Liver (tissue), 3 donors: ENCODE measurements around the gene AHDC1.
A peak's percentile ranks its signal among the peaks of the same experiment; 100 is the strongest.

Experiments
- ATF3 ChIP-seq: IDR thresholded peaks from 2 replicates; pipeline ENCODE4 v1.6.1; 2016; ENCODE audit warnings: antibody characterized with exemption
- CTCF ChIP-seq: fragments of 150-350 bp; IDR thresholded peaks from 2 replicates; pipeline ENCODE4 v1.5.1; 2017; ENCODE audit warnings: improper control_type of control experiment, low read depth, low read length; ENCODE audit not compliant: missing input control
- EGR1 ChIP-seq, 2 donors: IDR thresholded peaks; 2 replicates each; pipeline ENCODE4 v1.6.1; 2016 to 2018; ENCODE audit warnings: antibody characterized with exemption in 2 of 2, low read depth in 2 of 2
- RAD21 ChIP-seq, 2 donors: IDR thresholded peaks; 2 replicates each; pipeline ENCODE4 v1.6.1; 2016; ENCODE audit warnings: antibody characterized with exemption in 2 of 2, mild to moderate bottlenecking in 2 of 2
- REST ChIP-seq: IDR thresholded peaks from 2 replicates; pipeline ENCODE4 v1.6.1; 2016; ENCODE audit warnings: antibody characterized with exemption, mild to moderate bottlenecking
- SP1 ChIP-seq: IDR thresholded peaks from 2 replicates; pipeline ENCODE4 v1.6.1; 2018; ENCODE audit warnings: antibody characterized with exemption, mild to moderate bottlenecking
- TAF1 ChIP-seq: conservative IDR thresholded peaks from 2 replicates; pipeline ENCODE4 v1.6.1; 2016; ENCODE audit warnings: antibody characterized with exemption, mild to moderate bottlenecking
- ZBTB33 ChIP-seq: IDR thresholded peaks from 2 replicates; pipeline ENCODE4 v1.6.1; 2016; ENCODE audit warnings: antibody characterized with exemption
- donor health status: healthy.
- donor health status: healthy.

- no peak for TF ChIP-seq REST
- TF ChIP-seq CTCF = peak; percentile 83
- peak; percentile 80 to 86 for TF ChIP-seq RAD21 (IDR thresholded peaks at IDR 0.05)
- TF ChIP-seq SP1 = peak; percentile 29
- no peak for TF ChIP-seq ATF3
- TF ChIP-seq ZBTB33 = no peak
- TF ChIP-seq EGR1 (IDR thresholded peaks at IDR 0.05; ENCODE audit: low read depth in 2 of 2) = no peak
- TF ChIP-seq TAF1 = no peak
Measured at GRCh38 chr1:27556781-27557595, 47.0 kb downstream of the AHDC1 start.
